ENCODE data around the gene TOMM34. TPM values are rescaled to one million over a fixed set of nuclear protein-coding genes. Genes with fewer than 3 reads are reported as not detected.
A peak's percentile ranks its signal among the peaks of the same experiment; 100 is the strongest.

The TOMM34 gene
- total RNA-seq, 1 experiment from 2014 or later = 37.5 TPM

DNA sequence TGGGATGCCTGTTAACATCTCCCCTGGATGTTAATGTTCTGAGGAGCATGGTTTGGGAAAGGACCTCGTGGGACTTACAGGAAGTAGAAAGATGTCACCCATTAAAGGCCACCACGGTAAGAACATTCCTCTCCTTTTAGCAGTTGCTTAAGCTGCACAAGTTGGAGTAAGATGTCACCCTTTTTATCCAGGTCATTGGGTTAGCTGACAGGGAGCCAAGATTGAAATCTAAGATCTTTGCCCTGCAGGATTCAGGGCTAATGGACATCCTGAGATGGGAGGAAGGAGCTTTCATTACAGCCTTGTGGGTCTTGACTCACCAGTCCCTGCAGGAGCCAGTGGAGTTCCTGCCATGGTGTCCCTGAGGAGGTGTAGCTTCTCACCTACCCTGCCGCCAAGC lies 28.3 kb downstream of the TOMM34 start:
- H3K4me1 Mint-ChIP-seq = no peaks in the 10 kb centered on the region
- Histone ChIP-seq H3K79me2 (ENCODE audit: insufficient read depth, low read length) (no peaks in the 10 kb centered on the region), H2BK20ac (ENCODE audit: low read depth, low read length, poor library complexity, severe bottlenecking) (no peak overlapping the region), H3K27ac (ENCODE audit: insufficient read length, low read depth, low read length) (no peak overlapping the region), H3K4me1 (ENCODE audit: insufficient read depth, low read length) (no peaks in the 10 kb centered on the region; the same call in 1 of the 2 replicates), H3K4ac (ENCODE audit: low read depth, low read length) (no peak overlapping the region), H3K23ac (ENCODE audit: insufficient read length, low read depth, low read length) (no peak overlapping the region), H2BK5ac (ENCODE audit: insufficient read length, low read length) (no peak overlapping the region), H4K20me1 (ENCODE audit: control insufficient read depth, insufficient read depth, insufficient read length) (no peaks in the 10 kb centered on the region), H3K27me3 (ENCODE audit: insufficient read depth, low read length) (no peaks in the 10 kb centered on the region), H4K91ac (ENCODE audit: insufficient read length, low read depth, low read length) (no peak overlapping the region), H3K56ac (ENCODE audit: insufficient read length, low read depth, low read length) (no peak overlapping the region), H3K18ac (ENCODE audit: insufficient read length, low read depth, low read length) (no peak overlapping the region), H4K8ac (replicated peaks; ENCODE audit: insufficient read length, low read depth, low read length) (no peak overlapping the region), H3K23me2 (ENCODE audit: insufficient read length, low read depth, low read length, poor library complexity, severe bottlenecking) (no peaks in the 10 kb centered on the region), H2BK120ac (ENCODE audit: low read depth, low read length, poor library complexity, severe bottlenecking) (no peak overlapping the region), H2AK5ac (ENCODE audit: insufficient read length, low read length) (no peak overlapping the region), H2BK12ac (ENCODE audit: insufficient read length, low read depth, low read length) (no peak overlapping the region), H4K5ac (ENCODE audit: insufficient read length, low read depth, low read length) (no peak overlapping the region), H3K9me3 (ENCODE audit: control insufficient read depth, low read depth, low read length) (no peaks in the 10 kb centered on the region), H3K14ac (ENCODE audit: insufficient read depth, low read length) (no peak overlapping the region), H3K79me1 (ENCODE audit: insufficient read depth, low read depth, low read length, poor library complexity, severe bottlenecking) (no peaks in the 10 kb centered on the region), H2AFZ (ENCODE audit: low read length) (no peak overlapping the region), H3T11ph (ENCODE audit: low read length) (no peak overlapping the region), H2BK15ac (ENCODE audit: low read depth, low read length) (no peak overlapping the region), H3K9ac (ENCODE audit: extremely low read depth, insufficient read length, low read length) (no peak overlapping the region), H3K4me2 (ENCODE audit: insufficient read depth, insufficient read length, low read length) (no peak overlapping the region)
- TF ChIP-seq, protein P1, sequence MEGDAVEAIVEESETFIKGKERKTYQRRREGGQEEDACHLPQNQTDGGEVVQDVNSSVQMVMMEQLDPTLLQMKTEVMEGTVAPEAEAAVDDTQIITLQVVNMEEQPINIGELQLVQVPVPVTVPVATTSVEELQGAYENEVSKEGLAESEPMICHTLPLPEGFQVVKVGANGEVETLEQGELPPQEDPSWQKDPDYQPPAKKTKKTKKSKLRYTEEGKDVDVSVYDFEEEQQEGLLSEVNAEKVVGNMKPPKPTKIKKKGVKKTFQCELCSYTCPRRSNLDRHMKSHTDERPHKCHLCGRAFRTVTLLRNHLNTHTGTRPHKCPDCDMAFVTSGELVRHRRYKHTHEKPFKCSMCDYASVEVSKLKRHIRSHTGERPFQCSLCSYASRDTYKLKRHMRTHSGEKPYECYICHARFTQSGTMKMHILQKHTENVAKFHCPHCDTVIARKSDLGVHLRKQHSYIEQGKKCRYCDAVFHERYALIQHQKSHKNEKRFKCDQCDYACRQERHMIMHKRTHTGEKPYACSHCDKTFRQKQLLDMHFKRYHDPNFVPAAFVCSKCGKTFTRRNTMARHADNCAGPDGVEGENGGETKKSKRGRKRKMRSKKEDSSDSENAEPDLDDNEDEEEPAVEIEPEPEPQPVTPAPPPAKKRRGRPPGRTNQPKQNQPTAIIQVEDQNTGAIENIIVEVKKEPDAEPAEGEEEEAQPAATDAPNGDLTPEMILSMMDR (conservative IDR thresholded peaks at IDR 0.05) = no peak
- no peaks in the 10 kb centered on the region for H3K9me3 Mint-ChIP-seq
- no peak for DNase-seq
- no CpG with 5 or more reads among the region's 3 CpGs for WGBS (ENCODE audit: extremely low coverage, insufficient read length, low lambda C conversion rate)
- H3K36me3 Mint-ChIP-seq (ENCODE audit: insufficient read depth in 1 of 3, low read depth in 3 of 3) = peaks cover 21 to 68% (median 46%) of the 10 kb centered on the region in 3 experiments; a peak in 6 of 7 replicates
- H3K27me3 Mint-ChIP-seq (ENCODE audit: low read depth) = no peaks in the 10 kb centered on the region
- no peak overlapping the region for H3K4me3 Mint-ChIP-seq
- 0 out of 7 replicates have a peak overlapping the region, but pooled peaks of 1 of the 3 experiments have one; percentile 21 for H3K27ac Mint-ChIP-seq
